Liver (tissue), 9 donors: ENCODE measurements around the gene AQP5. TPM values are rescaled to one million over a fixed set of nuclear protein-coding genes. Genes with fewer than 3 reads are reported as not detected.

ENCODE experiments used
- DNase-seq: peaks from one replicate; pipeline ENCODE4 v3.0.0-alpha.2; 2017; ENCODE audit warnings: low spot score
- H3K27ac ChIP-seq, 2 donors: one replicate each; pipeline ENCODE4 v1.7.0; 2013; ENCODE audit warnings: inconsistent platforms in 2 of 2, low read length in 2 of 2, control low read depth in 1 of 2, low read depth in 1 of 2, mild to moderate bottlenecking in 1 of 2
- H3K27me3 ChIP-seq, 4 donors: one replicate each; pipeline versions ENCODE4 v1.6.1 to v1.7.0; 2013; ENCODE audit warnings: low read length in 3 of 4, inconsistent platforms in 1 of 4, mild to moderate bottlenecking in 1 of 4, moderate library complexity in 1 of 4; ENCODE audit not compliant: control insufficient read depth in 4 of 4, insufficient read depth in 4 of 4
- H3K36me3 ChIP-seq, 4 donors: one replicate each; pipeline versions ENCODE4 v1.6.1 to v1.7.0; 2013; ENCODE audit warnings: low read length in 3 of 4, mild to moderate bottlenecking in 3 of 4, low read depth in 1 of 4, moderate library complexity in 1 of 4; ENCODE audit not compliant: control insufficient read depth in 4 of 4, insufficient read depth in 3 of 4
- H3K4me1 ChIP-seq, 4 donors: one replicate each; pipeline versions ENCODE4 v1.6.1 to v1.7.0; 2013; ENCODE audit warnings: low read length in 3 of 4, mild to moderate bottlenecking in 3 of 4, moderate library complexity in 1 of 4; ENCODE audit not compliant: control insufficient read depth in 4 of 4, insufficient read depth in 4 of 4
- H3K4me3 ChIP-seq, 3 donors: one replicate each; pipeline versions ENCODE4 v1.6.1 to v1.7.0; 2013; ENCODE audit warnings: low read length in 3 of 3, control low read depth in 1 of 3, low read depth in 1 of 3, mild to moderate bottlenecking in 1 of 3
- H3K9ac ChIP-seq, 2 donors: one replicate each; pipeline ENCODE4 v1.7.0; 2013; ENCODE audit warnings: low read length in 2 of 2, mild to moderate bottlenecking in 2 of 2, moderate library complexity in 2 of 2, control low read depth in 1 of 2, low read depth in 1 of 2
- H3K9me3 ChIP-seq, 4 donors: one replicate each; pipeline versions ENCODE4 v1.6.1 to v1.7.0; 2013; ENCODE audit warnings: low read length in 3 of 4; ENCODE audit not compliant: control insufficient read depth in 4 of 4
- EGR1 ChIP-seq, 2 donors: IDR thresholded peaks; 2 replicates each; pipeline ENCODE4 v1.6.1; 2016 to 2018; ENCODE audit warnings: antibody characterized with exemption in 2 of 2, low read depth in 2 of 2
- FOXA1 ChIP-seq: IDR thresholded peaks from 2 replicates; pipeline ENCODE4 v1.6.1; 2016; ENCODE audit warnings: antibody characterized with exemption
- FOXA2 ChIP-seq: IDR thresholded peaks from 2 replicates; pipeline ENCODE4 v1.6.1; 2016; ENCODE audit warnings: antibody characterized with exemption
- GABPA ChIP-seq, 2 donors: IDR thresholded peaks in 1 of 2; conservative IDR thresholded peaks in 1 of 2; 2 replicates each; pipeline ENCODE4 v1.6.1; 2016; ENCODE audit warnings: antibody characterized with exemption in 2 of 2, mild to moderate bottlenecking in 1 of 2, moderate library complexity in 1 of 2
- HNF4G ChIP-seq: IDR thresholded peaks from 2 replicates; pipeline ENCODE4 v1.6.1; 2016; ENCODE audit warnings: antibody characterized with exemption
- JUND ChIP-seq, 2 donors: IDR thresholded peaks; 2 replicates each; pipeline ENCODE4 v1.6.1; 2016; ENCODE audit warnings: antibody characterized with exemption in 2 of 2
- NR2F2 ChIP-seq: IDR thresholded peaks from 2 replicates; pipeline ENCODE4 v1.6.1; 2016; ENCODE audit warnings: antibody characterized with exemption
- RAD21 ChIP-seq, 2 donors: IDR thresholded peaks; 2 replicates each; pipeline ENCODE4 v1.6.1; 2016; ENCODE audit warnings: antibody characterized with exemption in 2 of 2, mild to moderate bottlenecking in 2 of 2
- RXRA ChIP-seq, 2 donors: IDR thresholded peaks; 2 replicates each; pipeline ENCODE4 v1.6.1; 2017 to 2018; ENCODE audit warnings: antibody characterized with exemption in 2 of 2, mild to moderate bottlenecking in 1 of 2
- TAF1 ChIP-seq: conservative IDR thresholded peaks from 2 replicates; pipeline ENCODE4 v1.6.1; 2016; ENCODE audit warnings: antibody characterized with exemption, mild to moderate bottlenecking
- YY1 ChIP-seq: IDR thresholded peaks from 2 replicates; pipeline ENCODE4 v1.6.1; 2016; ENCODE audit warnings: antibody characterized with exemption, mild to moderate bottlenecking
- WGBS: extraction: QIAGEN DNeasy Blood & Tissue Kit; methylation state at CpG from one replicate; pipeline ENCODE4 v1.1.7; 2013; 5-methylcytosine and 5-hydroxymethylcytosine counted together
- polyA plus RNA-seq, 2 donors: library from polyadenylated mRNA; stranded (reverse) in 1 of 2; unstranded in 1 of 2; fragments of 200-250 nt in 1 of 2; fragments of >200 nt in 1 of 2; fragmentation: Nextera tagmentation in 1 of 2; extraction: Ambion mirVana in 1 of 2; gene quantifications; one replicate each; pipeline versions ENCODE4 v1.2.1 to v1.2.3, GENCODE V29; 2013 to 2015
- total RNA-seq, 2 donors: library from RNA; depleted of rRNA; stranded (reverse); fragments of >200 nt; gene quantifications; one replicate each; pipeline ENCODE4 v1.2.3, GENCODE V29; 2014
- TF ChIP-seq, protein P1 (sequence below): IDR thresholded peaks from 2 replicates; pipeline ENCODE4 v1.6.1; 2016; ENCODE audit warnings: antibody characterized with exemption
- TF ChIP-seq, protein P2 (sequence below): IDR thresholded peaks from 2 replicates; pipeline ENCODE4 v1.6.1; 2016; ENCODE audit warnings: antibody characterized with exemption
- TF ChIP-seq, protein P3 (sequence below): IDR thresholded peaks from 2 replicates; pipeline ENCODE4 v1.6.1; 2016; ENCODE audit warnings: antibody characterized with exemption, mild to moderate bottlenecking
- TF ChIP-seq, protein P4 (sequence below): IDR thresholded peaks from 2 replicates; pipeline ENCODE4 v1.6.1; 2016; ENCODE audit warnings: antibody characterized with exemption
- TF ChIP-seq, protein P5 (sequence below): fragments of 150-350 bp; IDR thresholded peaks from 2 replicates; pipeline ENCODE4 v1.5.1; 2017; ENCODE audit warnings: improper control_type of control experiment, low read depth, low read length; ENCODE audit not compliant: missing input control
- donor health status: healthy.
- donor health status: healthy.
- donor health status: healthy.
- donor health status: healthy.
- donor health status: healthy.

The AQP5 gene
- total and polyA plus RNA-seq, 4 donors, result not detected

DNA sequence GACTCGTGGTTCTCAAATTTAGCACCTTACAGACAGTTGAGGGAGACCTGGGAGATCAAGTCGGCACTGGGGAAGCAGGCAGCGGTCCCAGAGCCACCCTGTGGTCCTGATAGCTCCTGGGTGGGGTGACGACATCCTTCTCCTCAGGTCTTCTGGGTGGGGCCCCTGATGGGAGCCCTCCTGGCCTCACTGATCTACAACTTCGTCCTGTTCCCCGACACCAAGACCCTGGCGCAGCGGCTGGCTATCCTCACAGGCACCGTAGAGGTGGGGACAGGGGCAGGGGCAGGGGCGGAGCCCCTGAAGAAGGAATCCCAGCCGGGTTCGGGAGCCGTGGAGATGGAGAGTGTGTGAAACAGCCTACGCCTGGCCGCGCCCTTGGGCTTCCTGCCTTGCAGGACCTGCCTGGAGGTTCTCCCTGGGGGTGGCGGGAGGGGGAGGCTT lies 13.7 kb downstream of the AQP5 start:
- 75% methylated on average over 17 of the region's 17 CpGs for WGBS
- DNase-seq, result no peak
- H3K36me3 ChIP-seq, result no peaks in the 10 kb centered on the region
- peaks cover 1 to 18% (median 8%) of the 10 kb centered on the region in 4 donors for H3K4me1 ChIP-seq
- H3K4me3 ChIP-seq, result no peak overlapping the region
- TF ChIP-seq, protein P1, sequence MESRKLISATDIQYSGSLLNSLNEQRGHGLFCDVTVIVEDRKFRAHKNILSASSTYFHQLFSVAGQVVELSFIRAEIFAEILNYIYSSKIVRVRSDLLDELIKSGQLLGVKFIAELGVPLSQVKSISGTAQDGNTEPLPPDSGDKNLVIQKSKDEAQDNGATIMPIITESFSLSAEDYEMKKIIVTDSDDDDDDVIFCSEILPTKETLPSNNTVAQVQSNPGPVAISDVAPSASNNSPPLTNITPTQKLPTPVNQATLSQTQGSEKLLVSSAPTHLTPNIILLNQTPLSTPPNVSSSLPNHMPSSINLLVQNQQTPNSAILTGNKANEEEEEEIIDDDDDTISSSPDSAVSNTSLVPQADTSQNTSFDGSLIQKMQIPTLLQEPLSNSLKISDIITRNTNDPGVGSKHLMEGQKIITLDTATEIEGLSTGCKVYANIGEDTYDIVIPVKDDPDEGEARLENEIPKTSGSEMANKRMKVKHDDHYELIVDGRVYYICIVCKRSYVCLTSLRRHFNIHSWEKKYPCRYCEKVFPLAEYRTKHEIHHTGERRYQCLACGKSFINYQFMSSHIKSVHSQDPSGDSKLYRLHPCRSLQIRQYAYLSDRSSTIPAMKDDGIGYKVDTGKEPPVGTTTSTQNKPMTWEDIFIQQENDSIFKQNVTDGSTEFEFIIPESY, result no peak
- TF ChIP-seq, protein P2, sequence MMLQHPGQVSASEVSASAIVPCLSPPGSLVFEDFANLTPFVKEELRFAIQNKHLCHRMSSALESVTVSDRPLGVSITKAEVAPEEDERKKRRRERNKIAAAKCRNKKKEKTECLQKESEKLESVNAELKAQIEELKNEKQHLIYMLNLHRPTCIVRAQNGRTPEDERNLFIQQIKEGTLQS, result no peak
- TF ChIP-seq RAD21 (IDR thresholded peaks at IDR 0.05), result no peak
- no peak for TF ChIP-seq JUND (IDR thresholded peaks at IDR 0.05)
- TF ChIP-seq TAF1, result no peak
- no peak for TF ChIP-seq GABPA (IDR thresholded peaks at IDR 0.05 in 1 of 2, conservative IDR thresholded peaks at IDR 0.05 in 1 of 2)
- no peak overlapping the region for H3K27ac ChIP-seq
- no peaks in the 10 kb centered on the region for H3K9me3 ChIP-seq
- no peaks in the 10 kb centered on the region for H3K27me3 ChIP-seq
- no peak overlapping the region for H3K9ac ChIP-seq

DNA sequence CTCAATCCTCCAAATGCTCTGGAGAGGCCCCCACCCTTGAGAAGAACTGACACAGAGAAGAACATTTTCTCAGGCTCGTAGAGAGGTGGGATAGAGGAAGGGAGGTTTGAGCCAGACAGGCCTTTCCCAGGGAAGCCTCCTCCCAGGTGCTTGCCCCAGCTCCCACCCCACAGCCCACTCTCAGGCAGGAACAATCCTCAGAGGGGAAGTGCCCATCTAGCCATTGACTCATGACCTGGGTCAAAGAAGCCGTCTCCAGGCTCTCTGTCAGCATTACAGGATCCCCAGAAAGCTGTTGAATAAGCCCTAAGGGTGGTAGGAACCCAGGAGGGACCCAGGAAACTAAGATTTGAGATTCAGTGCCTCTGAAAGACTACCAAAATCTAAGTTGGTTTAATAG lies 14.9 kb downstream of the AQP5 start:
- TF ChIP-seq HNF4G (no peak), EGR1 (IDR thresholded peaks at IDR 0.05; ENCODE audit: low read depth in 2 of 2) (no peak), TAF1 (no peak)
- no peaks in the 10 kb centered on the region for H3K9me3 ChIP-seq
- no peak overlapping the region for H3K27ac ChIP-seq
- no peaks in the 10 kb centered on the region for H3K36me3 ChIP-seq
- no peak for DNase-seq
- H3K4me1 ChIP-seq, result peaks cover 1 to 24% (median 11%) of the 10 kb centered on the region in 4 donors
- no peak overlapping the region for H3K4me3 ChIP-seq
- no peaks in the 10 kb centered on the region for H3K27me3 ChIP-seq
- no peak overlapping the region for H3K9ac ChIP-seq
- 92% methylated on average over 2 of the region's 2 CpGs for WGBS

DNA sequence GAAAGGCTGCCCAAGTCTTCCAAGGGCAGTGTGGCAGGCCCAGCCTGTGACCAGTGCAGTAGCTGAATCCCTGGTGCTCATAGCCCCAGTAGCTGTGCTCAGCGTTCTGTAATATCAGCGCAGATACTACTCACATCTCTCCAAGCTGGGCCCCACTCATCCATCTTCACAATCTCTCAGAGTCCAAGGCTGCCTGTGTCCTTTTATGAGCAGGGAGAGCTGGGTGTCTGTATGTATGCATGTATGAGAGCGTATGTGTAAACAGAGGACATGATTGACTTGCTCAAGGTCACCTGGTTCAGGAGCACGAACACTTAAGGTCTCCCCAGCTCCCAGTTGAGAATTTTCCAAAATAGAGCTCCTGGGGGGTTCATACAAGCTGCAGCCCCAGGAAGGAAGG lies 16.5 kb downstream of the AQP5 start:
- WGBS, result 90% methylated on average over 4 of the region's 4 CpGs
- no peak for DNase-seq
- no peak overlapping the region for H3K9ac ChIP-seq
- H3K4me3 ChIP-seq, result no peak overlapping the region
- H3K4me1 ChIP-seq, result peaks cover 1 to 16% (median 7%) of the 10 kb centered on the region in 4 donors
- TF ChIP-seq FOXA2 (no peak), NR2F2 (no peak), TAF1 (no peak), JUND (IDR thresholded peaks at IDR 0.05) (no peak), RAD21 (IDR thresholded peaks at IDR 0.05) (no peak), EGR1 (IDR thresholded peaks at IDR 0.05; ENCODE audit: low read depth in 2 of 2) (no peak), HNF4G (no peak), YY1 (no peak), GABPA (IDR thresholded peaks at IDR 0.05 in 1 of 2, conservative IDR thresholded peaks at IDR 0.05 in 1 of 2) (no peak), FOXA1 (no peak), RXRA (IDR thresholded peaks at IDR 0.05) (no peak)
- TF ChIP-seq, protein P3, sequence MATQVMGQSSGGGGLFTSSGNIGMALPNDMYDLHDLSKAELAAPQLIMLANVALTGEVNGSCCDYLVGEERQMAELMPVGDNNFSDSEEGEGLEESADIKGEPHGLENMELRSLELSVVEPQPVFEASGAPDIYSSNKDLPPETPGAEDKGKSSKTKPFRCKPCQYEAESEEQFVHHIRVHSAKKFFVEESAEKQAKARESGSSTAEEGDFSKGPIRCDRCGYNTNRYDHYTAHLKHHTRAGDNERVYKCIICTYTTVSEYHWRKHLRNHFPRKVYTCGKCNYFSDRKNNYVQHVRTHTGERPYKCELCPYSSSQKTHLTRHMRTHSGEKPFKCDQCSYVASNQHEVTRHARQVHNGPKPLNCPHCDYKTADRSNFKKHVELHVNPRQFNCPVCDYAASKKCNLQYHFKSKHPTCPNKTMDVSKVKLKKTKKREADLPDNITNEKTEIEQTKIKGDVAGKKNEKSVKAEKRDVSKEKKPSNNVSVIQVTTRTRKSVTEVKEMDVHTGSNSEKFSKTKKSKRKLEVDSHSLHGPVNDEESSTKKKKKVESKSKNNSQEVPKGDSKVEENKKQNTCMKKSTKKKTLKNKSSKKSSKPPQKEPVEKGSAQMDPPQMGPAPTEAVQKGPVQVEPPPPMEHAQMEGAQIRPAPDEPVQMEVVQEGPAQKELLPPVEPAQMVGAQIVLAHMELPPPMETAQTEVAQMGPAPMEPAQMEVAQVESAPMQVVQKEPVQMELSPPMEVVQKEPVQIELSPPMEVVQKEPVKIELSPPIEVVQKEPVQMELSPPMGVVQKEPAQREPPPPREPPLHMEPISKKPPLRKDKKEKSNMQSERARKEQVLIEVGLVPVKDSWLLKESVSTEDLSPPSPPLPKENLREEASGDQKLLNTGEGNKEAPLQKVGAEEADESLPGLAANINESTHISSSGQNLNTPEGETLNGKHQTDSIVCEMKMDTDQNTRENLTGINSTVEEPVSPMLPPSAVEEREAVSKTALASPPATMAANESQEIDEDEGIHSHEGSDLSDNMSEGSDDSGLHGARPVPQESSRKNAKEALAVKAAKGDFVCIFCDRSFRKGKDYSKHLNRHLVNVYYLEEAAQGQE, result no peak
- TF ChIP-seq, protein P2, result no peak
- TF ChIP-seq, protein P4, sequence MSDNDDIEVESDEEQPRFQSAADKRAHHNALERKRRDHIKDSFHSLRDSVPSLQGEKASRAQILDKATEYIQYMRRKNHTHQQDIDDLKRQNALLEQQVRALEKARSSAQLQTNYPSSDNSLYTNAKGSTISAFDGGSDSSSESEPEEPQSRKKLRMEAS, result no peak
- TF ChIP-seq, protein P5, sequence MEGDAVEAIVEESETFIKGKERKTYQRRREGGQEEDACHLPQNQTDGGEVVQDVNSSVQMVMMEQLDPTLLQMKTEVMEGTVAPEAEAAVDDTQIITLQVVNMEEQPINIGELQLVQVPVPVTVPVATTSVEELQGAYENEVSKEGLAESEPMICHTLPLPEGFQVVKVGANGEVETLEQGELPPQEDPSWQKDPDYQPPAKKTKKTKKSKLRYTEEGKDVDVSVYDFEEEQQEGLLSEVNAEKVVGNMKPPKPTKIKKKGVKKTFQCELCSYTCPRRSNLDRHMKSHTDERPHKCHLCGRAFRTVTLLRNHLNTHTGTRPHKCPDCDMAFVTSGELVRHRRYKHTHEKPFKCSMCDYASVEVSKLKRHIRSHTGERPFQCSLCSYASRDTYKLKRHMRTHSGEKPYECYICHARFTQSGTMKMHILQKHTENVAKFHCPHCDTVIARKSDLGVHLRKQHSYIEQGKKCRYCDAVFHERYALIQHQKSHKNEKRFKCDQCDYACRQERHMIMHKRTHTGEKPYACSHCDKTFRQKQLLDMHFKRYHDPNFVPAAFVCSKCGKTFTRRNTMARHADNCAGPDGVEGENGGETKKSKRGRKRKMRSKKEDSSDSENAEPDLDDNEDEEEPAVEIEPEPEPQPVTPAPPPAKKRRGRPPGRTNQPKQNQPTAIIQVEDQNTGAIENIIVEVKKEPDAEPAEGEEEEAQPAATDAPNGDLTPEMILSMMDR, result no peak
- no peaks in the 10 kb centered on the region for H3K9me3 ChIP-seq
- no peaks in the 10 kb centered on the region for H3K27me3 ChIP-seq
- no peak overlapping the region for H3K27ac ChIP-seq
- H3K36me3 ChIP-seq, result no peaks in the 10 kb centered on the region
